Neural cell (in vitro differentiated cells): ENCODE data around the gene EFEMP1. TPM values are rescaled to one million over a fixed set of nuclear protein-coding genes. Genes with fewer than 3 reads are reported as not detected.

Experiments
- H2AFZ ChIP-seq: fragments of 200-600, 300-800 bp; sonication (generic), shearing (Covaris generic); 2 replicates; pipeline ENCODE4 v1.6.0; 2014; ENCODE audit warnings: low read depth, mild to moderate bottlenecking, antibody characterized with exemption, low read length, moderate library complexity
- H3F3A ChIP-seq: fragments of 200-600 bp; shearing (Covaris generic); 2 replicates; pipeline ENCODE4 v1.6.1; 2016; ENCODE audit warnings: mild to moderate bottlenecking, moderate library complexity, mixed read lengths, antibody characterized with exemption, low read length; ENCODE audit not compliant: insufficient read depth, poor library complexity, severe bottlenecking
- H3K27ac ChIP-seq: fragments of 200-600, 300-800 bp; sonication (generic), shearing (Covaris generic); 2 replicates; pipeline ENCODE4 v1.5.1; 2014; ENCODE audit warnings: mild to moderate bottlenecking, low read length, moderate library complexity
- H3K27me3 ChIP-seq: fragments of 300-800, 200-600 bp; sonication (generic), shearing (Covaris generic); 2 replicates; pipeline ENCODE4 v1.6.0; 2014; ENCODE audit warnings: mild to moderate bottlenecking, low read depth, low read length, moderate library complexity; ENCODE audit not compliant: insufficient read depth
- H3K36me3 ChIP-seq: fragments of 300-800, 200-600 bp; sonication (generic), shearing (Covaris generic); 2 replicates; pipeline ENCODE4 v1.5.1; 2014; ENCODE audit warnings: mild to moderate bottlenecking, antibody characterized with exemption, low read length, moderate library complexity; ENCODE audit not compliant: insufficient read depth
- H3K4me2 ChIP-seq: fragments of 300-800, 200-600 bp; sonication (generic), shearing (Covaris generic); 2 replicates; pipeline ENCODE4 v1.6.0; 2014; ENCODE audit warnings: mild to moderate bottlenecking, low read length
- H3K4me3 ChIP-seq: fragments of 300-800, 200-600 bp; sonication (generic), shearing (Covaris generic); 2 replicates; pipeline ENCODE4 v1.5.1; 2014; ENCODE audit warnings: mild to moderate bottlenecking, low read length, moderate library complexity
- H3K79me2 ChIP-seq: fragments of 200-600 bp; shearing (Covaris generic); replicated peaks from 2 replicates; pipeline ENCODE4 v1.6.0; 2014; ENCODE audit warnings: mild to moderate bottlenecking, low read length, moderate library complexity; ENCODE audit not compliant: insufficient read depth
- H3K9ac ChIP-seq: fragments of 300-800, 200-600 bp; sonication (generic), shearing (Covaris generic); 2 replicates; pipeline ENCODE4 v1.6.1; 2016; ENCODE audit warnings: mild to moderate bottlenecking, low read length, mixed read lengths
- H3K9me2 ChIP-seq: fragments of 200-600 bp; shearing (Covaris generic); 2 replicates; pipeline ENCODE4 v1.6.1; 2016; ENCODE audit warnings: mild to moderate bottlenecking, low read length, mixed read lengths; ENCODE audit not compliant: insufficient read depth
- H3K9me3 ChIP-seq: fragments of 200-600, 300-800 bp; sonication (generic), shearing (Covaris generic); 2 replicates; pipeline ENCODE4 v1.6.1; 2016; ENCODE audit warnings: mild to moderate bottlenecking, mixed run types, low read length, moderate library complexity, mixed read lengths
- H4K20me1 ChIP-seq: fragments of 200-600 bp; shearing (Covaris generic); 2 replicates; pipeline ENCODE4 v1.6.1; 2016; ENCODE audit warnings: mild to moderate bottlenecking, mixed run types; ENCODE audit not compliant: insufficient read depth
- CTCF ChIP-seq: fragments of 450-650 bp; IDR thresholded peaks from 2 replicates; pipeline ENCODE4 v1.5.1; 2014; ENCODE audit warnings: antibody characterized with exemption, mild to moderate bottlenecking, moderate library complexity; ENCODE audit not compliant: poor library complexity, severe bottlenecking
- EP300 ChIP-seq: fragments of 450-650 bp; conservative IDR thresholded peaks from 2 replicates; pipeline ENCODE4 v1.6.1; 2014; ENCODE audit warnings: antibody characterized with exemption, mild to moderate bottlenecking, moderate library complexity; ENCODE audit not compliant: poor library complexity, severe bottlenecking
- EZH2 ChIP-seq: fragments of 200-600, 300-800 bp; shearing (Covaris generic), sonication (generic); IDR thresholded peaks from 2 replicates; pipeline ENCODE4 v1.6.1; 2014; ENCODE audit warnings: antibody characterized with exemption, low read length, borderline replicate concordance, mild to moderate bottlenecking; ENCODE audit not compliant: insufficient read depth, poor library complexity, severe bottlenecking
- MXI1 ChIP-seq: fragments of 450-650 bp; conservative IDR thresholded peaks from 2 replicates; pipeline ENCODE4 v1.6.1; 2014; ENCODE audit warnings: antibody characterized with exemption, mild to moderate bottlenecking; ENCODE audit not compliant: poor library complexity, severe bottlenecking
- POLR2AphosphoS5 ChIP-seq: IDR thresholded peaks from 2 replicates; pipeline ENCODE4 v1.6.1; 2012
- RAD21 ChIP-seq: fragments of 450-650 bp; conservative IDR thresholded peaks from 2 replicates; pipeline ENCODE4 v1.6.1; 2014; ENCODE audit warnings: antibody characterized with exemption, mild to moderate bottlenecking, moderate library complexity
- SMC3 ChIP-seq: fragments of 450-650 bp; conservative IDR thresholded peaks from 2 replicates; pipeline ENCODE4 v1.6.1; 2014; ENCODE audit warnings: antibody characterized with exemption, mild to moderate bottlenecking, moderate library complexity; ENCODE audit not compliant: poor library complexity
- TAF1 ChIP-seq: IDR thresholded peaks from 2 replicates; pipeline ENCODE4 v1.6.1; 2012; ENCODE audit warnings: low read depth
- polyA plus RNA-seq: library from polyadenylated mRNA; depleted of rRNA; stranded (reverse); fragments of >200 nt; gene quantifications from 2 replicates; pipeline ENCODE4 v1.2.3, GENCODE V29; 2014
- TF ChIP-seq, protein P1 (sequence below): IDR thresholded peaks from 2 replicates; pipeline ENCODE4 v1.6.1; 2012; ENCODE audit warnings: borderline replicate concordance

EFEMP1 gene
- polyA plus RNA-seq, 1 donor from 2014 or later = 2.7 TPM

GRCh38 chr2:55946793-55947192 lies 23.2 kb upstream of the EFEMP1 start:
- Histone ChIP-seq H3K27me3 (no peaks in the 10 kb centered on the region), H3K9me2 (no peaks in the 10 kb centered on the region), H3K27ac (no peak overlapping the region), H3K36me3 (no peaks in the 10 kb centered on the region), H4K20me1 (no peaks in the 10 kb centered on the region), H3K4me3 (no peak overlapping the region), H3F3A (no peaks in the 10 kb centered on the region), H3K9ac (no peak overlapping the region), H3K4me2 (no peak overlapping the region), H3K9me3 (no peaks in the 10 kb centered on the region), H2AFZ (no peak overlapping the region), H3K79me2 (no peaks in the 10 kb centered on the region)
- TF ChIP-seq EZH2 (no peak), RAD21 (no peak), EP300 (no peak), TAF1 (no peak), MXI1 (no peak), POLR2AphosphoS5 (no peak), SMC3 (no peak), CTCF (no peak)
- TF ChIP-seq, protein P1, sequence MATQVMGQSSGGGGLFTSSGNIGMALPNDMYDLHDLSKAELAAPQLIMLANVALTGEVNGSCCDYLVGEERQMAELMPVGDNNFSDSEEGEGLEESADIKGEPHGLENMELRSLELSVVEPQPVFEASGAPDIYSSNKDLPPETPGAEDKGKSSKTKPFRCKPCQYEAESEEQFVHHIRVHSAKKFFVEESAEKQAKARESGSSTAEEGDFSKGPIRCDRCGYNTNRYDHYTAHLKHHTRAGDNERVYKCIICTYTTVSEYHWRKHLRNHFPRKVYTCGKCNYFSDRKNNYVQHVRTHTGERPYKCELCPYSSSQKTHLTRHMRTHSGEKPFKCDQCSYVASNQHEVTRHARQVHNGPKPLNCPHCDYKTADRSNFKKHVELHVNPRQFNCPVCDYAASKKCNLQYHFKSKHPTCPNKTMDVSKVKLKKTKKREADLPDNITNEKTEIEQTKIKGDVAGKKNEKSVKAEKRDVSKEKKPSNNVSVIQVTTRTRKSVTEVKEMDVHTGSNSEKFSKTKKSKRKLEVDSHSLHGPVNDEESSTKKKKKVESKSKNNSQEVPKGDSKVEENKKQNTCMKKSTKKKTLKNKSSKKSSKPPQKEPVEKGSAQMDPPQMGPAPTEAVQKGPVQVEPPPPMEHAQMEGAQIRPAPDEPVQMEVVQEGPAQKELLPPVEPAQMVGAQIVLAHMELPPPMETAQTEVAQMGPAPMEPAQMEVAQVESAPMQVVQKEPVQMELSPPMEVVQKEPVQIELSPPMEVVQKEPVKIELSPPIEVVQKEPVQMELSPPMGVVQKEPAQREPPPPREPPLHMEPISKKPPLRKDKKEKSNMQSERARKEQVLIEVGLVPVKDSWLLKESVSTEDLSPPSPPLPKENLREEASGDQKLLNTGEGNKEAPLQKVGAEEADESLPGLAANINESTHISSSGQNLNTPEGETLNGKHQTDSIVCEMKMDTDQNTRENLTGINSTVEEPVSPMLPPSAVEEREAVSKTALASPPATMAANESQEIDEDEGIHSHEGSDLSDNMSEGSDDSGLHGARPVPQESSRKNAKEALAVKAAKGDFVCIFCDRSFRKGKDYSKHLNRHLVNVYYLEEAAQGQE = no peak

DNA sequence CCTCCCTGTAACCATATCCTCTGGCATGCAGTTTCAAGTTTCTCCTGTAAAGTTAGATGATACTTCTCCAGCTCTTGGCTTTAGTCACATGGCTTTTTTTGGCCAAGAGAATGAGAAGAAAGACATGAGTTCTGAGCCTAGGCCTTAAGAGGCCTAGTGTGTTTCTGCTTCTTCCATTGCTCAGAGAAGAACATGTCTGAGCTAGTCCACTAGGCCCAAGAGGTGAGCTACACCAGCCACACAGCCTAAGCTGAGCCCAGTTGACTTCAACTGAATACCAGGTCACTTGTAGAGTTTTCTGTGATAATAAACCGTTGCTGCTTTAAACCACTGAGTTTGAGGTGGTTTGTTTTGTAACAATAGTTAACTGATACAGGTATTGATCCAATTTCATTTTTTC lies 19.9 kb upstream of the EFEMP1 start:
- Histone ChIP-seq H3K79me2 (no peaks in the 10 kb centered on the region), H3K9ac (no peak overlapping the region), H3K27me3 (no peaks in the 10 kb centered on the region), H3K9me2 (no peaks in the 10 kb centered on the region), H4K20me1 (no peaks in the 10 kb centered on the region), H3K36me3 (no peaks in the 10 kb centered on the region), H3K4me3 (no peak overlapping the region), H3K9me3 (no peaks in the 10 kb centered on the region), H3F3A (no peaks in the 10 kb centered on the region), H3K4me2 (no peak overlapping the region), H2AFZ (no peak overlapping the region), H3K27ac (no peak overlapping the region)
- no peak for TF ChIP-seq CTCF
- no peak for TF ChIP-seq SMC3
